NCI-H187 (cell line): ENCODE results near the gene GCNA.
A peak's percentile ranks its signal among the peaks of the same experiment; 100 is the strongest.

Experiments used
- DNase-seq, 2 experiments: peaks; one replicate each; lab custom pipeline; 2025; lab: John Stamatoyannopoulos, UW

The GCNA gene

GRCh38 chrX:71615954-71616353, 37.7 kb downstream of the GCNA start:
- no peak for DNase-seq

GRCh38 chrX:71616672-71617529, 38.7 kb downstream of the GCNA start:
- no peak for DNase-seq

GRCh38 chrX:71617742-71618141, 39.5 kb downstream of the GCNA start:
- DNase-seq, result no peak

GRCh38 chrX:71618303-71618721, 40.1 kb downstream of the GCNA start, which contains the start of gene CXCR3:
Gene CXCR3, minus strand, starts transcription at chrX:71618511. Its CDS starts 62 bp downstream, at chrX:71618449.
- no peak for DNase-seq

- DNase-seq, result no peak
Measured at GRCh38 chrX:71618787-71619186, 40.5 kb downstream of the GCNA start.

- no peak for DNase-seq
Measured at GRCh38 chrX:71619193-71619592, 41.0 kb downstream of the GCNA start.

- no peak for DNase-seq
Measured at GRCh38 chrX:71619986-71620385, 41.7 kb downstream of the GCNA start.

- no peak for DNase-seq
Measured at GRCh38 chrX:71621603-71622002, 43.4 kb downstream of the GCNA start.

GRCh38 chrX:71622032-71622575, 43.9 kb downstream of the GCNA start:
- DNase-seq, result no peak

GRCh38 chrX:71622576-71623450, 44.6 kb downstream of the GCNA start:
- DNase-seq, result no peak

- DNase-seq, result no peak
Measured at GRCh38 chrX:71623714-71624113, 45.5 kb downstream of the GCNA start.

GRCh38 chrX:71625471-71625870, 47.2 kb downstream of the GCNA start:
- no peak for DNase-seq

- DNase-seq, result no peak
Measured at GRCh38 chrX:71626576-71626975, 48.3 kb downstream of the GCNA start.

GRCh38 chrX:71627588-71628404, 49.6 kb downstream of the GCNA start:
- no peak for DNase-seq

GRCh38 chrX:71629467-71629866, 51.2 kb downstream of the GCNA start:
- DNase-seq, result no peak

GRCh38 chrX:71632923-71633657, 54.9 kb downstream of the GCNA start:
- DNase-seq, result peak; percentile 51 to 54

GRCh38 chrX:71634366-71634765, 56.1 kb downstream of the GCNA start:
- no peak for DNase-seq

GRCh38 chrX:71636438-71637252, 58.4 kb downstream of the GCNA start:
- peak in 1 of 2 experiments; percentile 5 for DNase-seq

- DNase-seq, result no peak
Measured at GRCh38 chrX:71637253-71637618, 59.0 kb downstream of the GCNA start.

- no peak for DNase-seq
Measured at GRCh38 chrX:71637848-71638247, 59.6 kb downstream of the GCNA start.
